Ramos (cell line): ENCODE results near the gene DDC.
"Not testable (repeated sequence)": the region's sequence is repeated elsewhere in the genome, so short reads cannot be mapped to it uniquely, and the experiment has no call there.

Experiments used
- in situ Hi-C: fragments of 300-500 bp; cut with MboI; formaldehyde crosslinking; loops from one replicate; pipeline ENCODE4 v1.14.3; 2022; ENCODE audit warnings: low sequenced_read_pairs; ENCODE audit not compliant: unreplicated experiment

Gene DDC

GRCh38 chr7:50531401-50531911 is 33.7 kb downstream of the DDC start:
- in situ Hi-C loops: no loop called here

GRCh38 chr7:50530766-50531165 is 34.4 kb downstream of the DDC start:
- in situ Hi-C loops: no loop called here

GRCh38 chr7:50529093-50529862 is 35.9 kb downstream of the DDC start:
- in situ Hi-C loops: no loop called here

- in situ Hi-C loops: no loop called here
These were observed 36.7 kb downstream of the DDC start for GRCh38 chr7:50528266-50529092.

GRCh38 chr7:50519350-50519749 is 45.9 kb downstream of the DDC start:
- in situ Hi-C loops: not testable (repeated sequence)

- in situ Hi-C loops: no loop called here
These were observed 51.9 kb downstream of the DDC start for GRCh38 chr7:50513166-50513871.

- in situ Hi-C loops: no loop called here
These were observed 52.8 kb downstream of the DDC start for GRCh38 chr7:50512384-50512783.

- in situ Hi-C loops: no loop called here
These were observed 55.7 kb downstream of the DDC start for GRCh38 chr7:50509459-50509858.

GRCh38 chr7:50508471-50508943 is 56.7 kb downstream of the DDC start:
- in situ Hi-C loops: no loop called here

GRCh38 chr7:50507898-50508470 is 57.2 kb downstream of the DDC start:
- in situ Hi-C loops: no loop called here

- in situ Hi-C loops: no loop called here
These were observed 59.5 kb downstream of the DDC start for GRCh38 chr7:50505553-50506210.

- in situ Hi-C loops: no loop called here
These were observed 60.3 kb downstream of the DDC start for GRCh38 chr7:50504646-50505546.

- in situ Hi-C loops: no loop called here
These were observed 62.3 kb downstream of the DDC start for GRCh38 chr7:50502947-50503346.

GRCh38 chr7:50502001-50502684 is 63.1 kb downstream of the DDC start:
- in situ Hi-C loops: no loop called here

- in situ Hi-C loops: no loop called here
These were observed 66.1 kb downstream of the DDC start for GRCh38 chr7:50499092-50499491.

GRCh38 chr7:50497968-50498367 is 67.2 kb downstream of the DDC start:
- in situ Hi-C loops: no loop called here

GRCh38 chr7:50497068-50497642 is 68.0 kb downstream of the DDC start:
- in situ Hi-C loops: no loop called here

- in situ Hi-C loops: no loop called here
These were observed 68.6 kb downstream of the DDC start for GRCh38 chr7:50496569-50496968.
